ENCODE results near the gene BCHE.

The BCHE gene

DNA sequence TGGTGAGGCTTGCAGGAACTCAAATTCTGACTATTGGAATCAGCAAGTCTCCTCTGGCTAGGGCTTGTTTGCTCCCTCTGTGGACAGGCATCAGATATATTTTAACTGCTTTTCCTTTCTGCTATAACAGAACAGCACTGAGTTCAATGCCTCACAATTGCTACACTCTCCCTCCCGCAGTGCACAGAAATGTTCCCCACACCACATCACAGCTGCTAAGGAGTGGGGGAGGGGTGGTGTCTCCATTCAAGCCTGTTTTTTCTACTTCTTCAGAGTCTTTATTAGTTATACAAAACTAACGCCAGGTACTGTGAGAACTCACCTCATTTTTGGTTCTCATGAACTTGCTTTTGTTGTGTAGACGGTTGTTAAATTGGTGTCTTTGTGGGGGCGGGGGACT is 68.5 kb downstream of the BCHE start:
- ChIA-PET CTCF (no interaction called here), POLR2A (interaction anchor here (0.6 kb wide), 1 partner anchor 17 kb away, joined by 3 read pairs; no protein-coding TSS in a partner anchor)
- Histone ChIP-seq H3K36me3 (ENCODE audit: control insufficient read depth in 2 of 2, insufficient read depth in 1 of 2, low read length in 2 of 2) (no peaks in the 10 kb centered on the region), H3K4me3 (ENCODE audit: low read depth, low read length) (no peak overlapping the region), H3K4me1 (ENCODE audit: control insufficient read depth, insufficient read depth, low read length) (no peaks in the 10 kb centered on the region), H3K27ac (ENCODE audit: extremely low read depth, low read depth, low read length) (no peak overlapping the region), H3K9me3 (ENCODE audit: control insufficient read depth, insufficient read depth, low read depth, low read length) (no peaks in the 10 kb centered on the region)
- no peak for TF ChIP-seq ZNF48 (tag by site-specific recombination; IDR thresholded peaks at IDR 0.05)
- no peak for TF ChIP-seq YY2 (tag by site-specific recombination; IDR thresholded peaks at IDR 0.05)
- no peak for TF ChIP-seq KLF16 (tag by site-specific recombination; IDR thresholded peaks at IDR 0.05)
- no peak for TF ChIP-seq SCRT2 (tag by site-specific recombination; IDR thresholded peaks at IDR 0.05)
- TF ChIP-seq ZNF670 (tag by site-specific recombination; IDR thresholded peaks at IDR 0.05; ENCODE audit: low read depth), result no peak
- no peak for TF ChIP-seq MEIS1 (CRISPR knock-in tag; IDR thresholded peaks at IDR 0.05; ENCODE audit: borderline replicate concordance)
- TF ChIP-seq EGR2 (tag by site-specific recombination; IDR thresholded peaks at IDR 0.05; ENCODE audit: low read depth), result no peak
- TF ChIP-seq ZNF423 (tag by site-specific recombination; IDR thresholded peaks at IDR 0.05), result no peak
- no peak for TF ChIP-seq ZNF658 (tag by site-specific recombination; IDR thresholded peaks at IDR 0.05)
- TF ChIP-seq ZNF600 (tag by site-specific recombination; IDR thresholded peaks at IDR 0.05), result no peak
- TF ChIP-seq, protein P1, sequence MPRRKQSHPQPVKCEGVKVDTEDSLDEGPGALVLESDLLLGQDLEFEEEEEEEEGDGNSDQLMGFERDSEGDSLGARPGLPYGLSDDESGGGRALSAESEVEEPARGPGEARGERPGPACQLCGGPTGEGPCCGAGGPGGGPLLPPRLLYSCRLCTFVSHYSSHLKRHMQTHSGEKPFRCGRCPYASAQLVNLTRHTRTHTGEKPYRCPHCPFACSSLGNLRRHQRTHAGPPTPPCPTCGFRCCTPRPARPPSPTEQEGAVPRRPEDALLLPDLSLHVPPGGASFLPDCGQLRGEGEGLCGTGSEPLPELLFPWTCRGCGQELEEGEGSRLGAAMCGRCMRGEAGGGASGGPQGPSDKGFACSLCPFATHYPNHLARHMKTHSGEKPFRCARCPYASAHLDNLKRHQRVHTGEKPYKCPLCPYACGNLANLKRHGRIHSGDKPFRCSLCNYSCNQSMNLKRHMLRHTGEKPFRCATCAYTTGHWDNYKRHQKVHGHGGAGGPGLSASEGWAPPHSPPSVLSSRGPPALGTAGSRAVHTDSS (tag by site-specific recombination; IDR thresholded peaks at IDR 0.05), result no peak
- no peak for TF ChIP-seq ZFP37 (tag by site-specific recombination; IDR thresholded peaks at IDR 0.05)
- TF ChIP-seq, protein P2, sequence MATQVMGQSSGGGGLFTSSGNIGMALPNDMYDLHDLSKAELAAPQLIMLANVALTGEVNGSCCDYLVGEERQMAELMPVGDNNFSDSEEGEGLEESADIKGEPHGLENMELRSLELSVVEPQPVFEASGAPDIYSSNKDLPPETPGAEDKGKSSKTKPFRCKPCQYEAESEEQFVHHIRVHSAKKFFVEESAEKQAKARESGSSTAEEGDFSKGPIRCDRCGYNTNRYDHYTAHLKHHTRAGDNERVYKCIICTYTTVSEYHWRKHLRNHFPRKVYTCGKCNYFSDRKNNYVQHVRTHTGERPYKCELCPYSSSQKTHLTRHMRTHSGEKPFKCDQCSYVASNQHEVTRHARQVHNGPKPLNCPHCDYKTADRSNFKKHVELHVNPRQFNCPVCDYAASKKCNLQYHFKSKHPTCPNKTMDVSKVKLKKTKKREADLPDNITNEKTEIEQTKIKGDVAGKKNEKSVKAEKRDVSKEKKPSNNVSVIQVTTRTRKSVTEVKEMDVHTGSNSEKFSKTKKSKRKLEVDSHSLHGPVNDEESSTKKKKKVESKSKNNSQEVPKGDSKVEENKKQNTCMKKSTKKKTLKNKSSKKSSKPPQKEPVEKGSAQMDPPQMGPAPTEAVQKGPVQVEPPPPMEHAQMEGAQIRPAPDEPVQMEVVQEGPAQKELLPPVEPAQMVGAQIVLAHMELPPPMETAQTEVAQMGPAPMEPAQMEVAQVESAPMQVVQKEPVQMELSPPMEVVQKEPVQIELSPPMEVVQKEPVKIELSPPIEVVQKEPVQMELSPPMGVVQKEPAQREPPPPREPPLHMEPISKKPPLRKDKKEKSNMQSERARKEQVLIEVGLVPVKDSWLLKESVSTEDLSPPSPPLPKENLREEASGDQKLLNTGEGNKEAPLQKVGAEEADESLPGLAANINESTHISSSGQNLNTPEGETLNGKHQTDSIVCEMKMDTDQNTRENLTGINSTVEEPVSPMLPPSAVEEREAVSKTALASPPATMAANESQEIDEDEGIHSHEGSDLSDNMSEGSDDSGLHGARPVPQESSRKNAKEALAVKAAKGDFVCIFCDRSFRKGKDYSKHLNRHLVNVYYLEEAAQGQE (tag by site-specific recombination; IDR thresholded peaks at IDR 0.05), result no peak
- no peak for TF ChIP-seq ZNF510 (tag by site-specific recombination; IDR thresholded peaks at IDR 0.05; ENCODE audit: insufficient replicate concordance)
- no peak for TF ChIP-seq ZNF624 (tag by site-specific recombination; IDR thresholded peaks at IDR 0.05)
- TF ChIP-seq ZNF184 (tag by site-specific recombination; IDR thresholded peaks at IDR 0.05), result no peak
- TF ChIP-seq ZNF223 (tag by site-specific recombination; IDR thresholded peaks at IDR 0.05), result no peak
- no peak for TF ChIP-seq ZNF394 (tag by site-specific recombination; IDR thresholded peaks at IDR 0.05; ENCODE audit: borderline replicate concordance)
- no peak for TF ChIP-seq GLIS1 (tag by site-specific recombination; IDR thresholded peaks at IDR 0.05)

DNA sequence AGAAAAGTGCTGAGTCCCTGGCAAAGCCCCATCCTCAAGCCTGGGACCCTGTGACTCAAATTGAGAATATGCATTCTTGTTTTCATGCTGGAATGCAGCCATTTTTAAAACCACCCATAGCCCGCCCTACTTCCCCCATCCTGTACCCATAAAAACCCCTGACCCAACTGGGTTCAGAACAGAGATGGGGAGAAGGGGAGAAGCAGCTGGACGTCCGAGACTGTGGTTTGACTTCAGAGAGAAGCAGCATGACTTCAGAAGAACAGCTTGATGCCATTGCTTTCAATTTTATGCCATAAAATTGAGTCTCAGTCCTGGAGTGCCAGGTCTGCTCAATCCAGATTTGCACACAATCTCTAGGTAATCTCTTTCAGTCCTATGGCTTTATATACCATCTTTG is 78.2 kb downstream of the BCHE start:
- H3K9me3 ChIP-seq (ENCODE audit: control insufficient read depth, insufficient read depth, low read depth, low read length), result no peaks in the 10 kb centered on the region
- no peak overlapping the region for H3K4me3 ChIP-seq (ENCODE audit: low read depth, low read length)
- CTCF ChIA-PET, result no interaction called here
- POLR2A ChIA-PET, result no interaction called here
- H3K27ac ChIP-seq (ENCODE audit: extremely low read depth, low read depth, low read length), result no peak overlapping the region
- no peaks in the 10 kb centered on the region for H3K4me1 ChIP-seq (ENCODE audit: control insufficient read depth, insufficient read depth, low read length)
- H3K36me3 ChIP-seq (ENCODE audit: control insufficient read depth in 2 of 2, insufficient read depth in 1 of 2, low read length in 2 of 2), result no peaks in the 10 kb centered on the region
- TF ChIP-seq ZBTB20 (tag by site-specific recombination; IDR thresholded peaks at IDR 0.05) (no peak), MEIS1 (CRISPR knock-in tag; IDR thresholded peaks at IDR 0.05; ENCODE audit: borderline replicate concordance) (no peak), ZNF366 (tag by site-specific recombination; conservative IDR thresholded peaks at IDR 0.05) (no peak), ZBTB8A (tag by site-specific recombination; IDR thresholded peaks at IDR 0.05) (no peak), ZNF707 (tag by site-specific recombination; IDR thresholded peaks at IDR 0.05) (no peak)
- TF ChIP-seq, protein P3, sequence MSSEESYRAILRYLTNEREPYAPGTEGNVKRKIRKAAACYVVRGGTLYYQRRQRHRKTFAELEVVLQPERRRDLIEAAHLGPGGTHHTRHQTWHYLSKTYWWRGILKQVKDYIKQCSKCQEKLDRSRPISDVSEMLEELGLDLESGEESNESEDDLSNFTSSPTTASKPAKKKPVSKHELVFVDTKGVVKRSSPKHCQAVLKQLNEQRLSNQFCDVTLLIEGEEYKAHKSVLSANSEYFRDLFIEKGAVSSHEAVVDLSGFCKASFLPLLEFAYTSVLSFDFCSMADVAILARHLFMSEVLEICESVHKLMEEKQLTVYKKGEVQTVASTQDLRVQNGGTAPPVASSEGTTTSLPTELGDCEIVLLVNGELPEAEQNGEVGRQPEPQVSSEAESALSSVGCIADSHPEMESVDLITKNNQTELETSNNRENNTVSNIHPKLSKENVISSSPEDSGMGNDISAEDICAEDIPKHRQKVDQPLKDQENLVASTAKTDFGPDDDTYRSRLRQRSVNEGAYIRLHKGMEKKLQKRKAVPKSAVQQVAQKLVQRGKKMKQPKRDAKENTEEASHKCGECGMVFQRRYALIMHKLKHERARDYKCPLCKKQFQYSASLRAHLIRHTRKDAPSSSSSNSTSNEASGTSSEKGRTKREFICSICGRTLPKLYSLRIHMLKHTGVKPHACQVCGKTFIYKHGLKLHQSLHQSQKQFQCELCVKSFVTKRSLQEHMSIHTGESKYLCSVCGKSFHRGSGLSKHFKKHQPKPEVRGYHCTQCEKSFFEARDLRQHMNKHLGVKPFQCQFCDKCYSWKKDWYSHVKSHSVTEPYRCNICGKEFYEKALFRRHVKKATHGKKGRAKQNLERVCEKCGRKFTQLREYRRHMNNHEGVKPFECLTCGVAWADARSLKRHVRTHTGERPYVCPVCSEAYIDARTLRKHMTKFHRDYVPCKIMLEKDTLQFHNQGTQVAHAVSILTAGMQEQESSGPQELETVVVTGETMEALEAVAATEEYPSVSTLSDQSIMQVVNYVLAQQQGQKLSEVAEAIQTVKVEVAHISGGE (tag by site-specific recombination; conservative IDR thresholded peaks at IDR 0.05; ENCODE audit: low read depth), result no peak
- TF ChIP-seq, protein P4, sequence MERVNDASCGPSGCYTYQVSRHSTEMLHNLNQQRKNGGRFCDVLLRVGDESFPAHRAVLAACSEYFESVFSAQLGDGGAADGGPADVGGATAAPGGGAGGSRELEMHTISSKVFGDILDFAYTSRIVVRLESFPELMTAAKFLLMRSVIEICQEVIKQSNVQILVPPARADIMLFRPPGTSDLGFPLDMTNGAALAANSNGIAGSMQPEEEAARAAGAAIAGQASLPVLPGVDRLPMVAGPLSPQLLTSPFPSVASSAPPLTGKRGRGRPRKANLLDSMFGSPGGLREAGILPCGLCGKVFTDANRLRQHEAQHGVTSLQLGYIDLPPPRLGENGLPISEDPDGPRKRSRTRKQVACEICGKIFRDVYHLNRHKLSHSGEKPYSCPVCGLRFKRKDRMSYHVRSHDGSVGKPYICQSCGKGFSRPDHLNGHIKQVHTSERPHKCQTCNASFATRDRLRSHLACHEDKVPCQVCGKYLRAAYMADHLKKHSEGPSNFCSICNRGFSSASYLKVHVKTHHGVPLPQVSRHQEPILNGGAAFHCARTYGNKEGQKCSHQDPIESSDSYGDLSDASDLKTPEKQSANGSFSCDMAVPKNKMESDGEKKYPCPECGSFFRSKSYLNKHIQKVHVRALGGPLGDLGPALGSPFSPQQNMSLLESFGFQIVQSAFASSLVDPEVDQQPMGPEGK (tag by site-specific recombination; IDR thresholded peaks at IDR 0.05), result no peak
